ENCODE results near the gene PPP1R15B. TPM values are rescaled to one million over a fixed set of nuclear protein-coding genes. Genes with fewer than 3 reads are reported as not detected.
A peak's percentile ranks its signal among the peaks of the same experiment; 100 is the strongest.

PPP1R15B gene
- total and polyA plus RNA-seq, 8 donors, result 6.5 to 74.4 (median 31.6) TPM

DNA sequence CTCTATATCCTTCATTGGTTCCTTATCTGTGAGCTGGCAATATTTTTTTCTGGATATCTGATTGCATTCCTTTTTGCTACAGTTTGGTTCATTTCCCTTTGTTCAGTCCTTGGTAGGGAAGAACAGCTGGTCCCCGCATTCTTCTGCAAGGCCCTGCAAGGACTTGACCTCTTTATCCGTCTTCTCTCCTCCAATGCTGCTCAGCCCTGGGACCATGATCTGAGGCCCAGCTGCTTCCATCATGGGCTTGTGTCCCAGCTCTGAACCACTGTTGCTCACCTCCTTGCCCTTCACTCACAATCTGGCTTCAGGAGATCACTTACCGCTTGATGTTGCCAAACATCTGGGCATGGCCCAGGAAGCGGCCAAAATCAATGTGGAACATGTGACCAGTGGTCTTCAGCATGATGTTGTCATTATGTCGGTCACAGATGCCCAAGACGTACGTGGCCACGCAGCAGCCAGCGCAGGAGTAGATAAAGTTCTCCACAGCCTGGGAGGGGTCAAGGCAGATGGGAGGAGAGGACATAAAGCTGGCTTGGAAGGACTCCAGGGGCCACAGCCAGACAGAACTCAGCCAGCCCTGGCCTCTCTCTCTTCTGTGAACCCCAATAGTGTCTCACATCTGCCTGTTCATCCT is 22.6 kb upstream of the PPP1R15B start:
- peaks cover 12 to 57% (median 35%) of the 10 kb centered on the region in 4 donors for H3K4me1 ChIP-seq
- no peak overlapping the region for H3K4me3 ChIP-seq
- no peak for TF ChIP-seq CTCF (IDR thresholded peaks at IDR 0.05)
- TF ChIP-seq EP300 (IDR thresholded peaks at IDR 0.05), result no peak
- no peak for TF ChIP-seq POLR2A (IDR thresholded peaks at IDR 0.05)
- TF ChIP-seq POLR2AphosphoS5 (IDR thresholded peaks at IDR 0.05), result no peak
- 76 to 87% (median 81%) methylated on average over 9 of the region's 9 CpGs for WGBS, 5 donors
- H3K9me3 ChIP-seq, result no peaks in the 10 kb centered on the region
- intact Hi-C loops (cut with DNase I; ENCODE audit: low total_unique reads), result no loop called here
- H3K27me3 ChIP-seq, result no peaks in the 10 kb centered on the region
- peak overlapping the region in 2 of 5 donors; percentile 75 to 84 for H3K27ac ChIP-seq
- no peak for DNase-seq
- H3K36me3 ChIP-seq, result peaks cover 30 to 95% (median 90%) of the 10 kb centered on the region in 4 donors

GRCh38 chr1:204432708-204433107 is 21.1 kb upstream of the PPP1R15B start:
- Histone ChIP-seq H3K4me1 (peaks cover 7 to 44% (median 27%) of the 10 kb centered on the region in 4 donors), H3K4me3 (no peak overlapping the region), H3K9me3 (no peaks in the 10 kb centered on the region), H3K27me3 (no peaks in the 10 kb centered on the region), H3K27ac (peak overlapping the region in 1 of 5 donors; percentile 55), H3K36me3 (peaks cover 19 to 96% (median 90%) of the 10 kb centered on the region in 4 donors)
- TF ChIP-seq CTCF (IDR thresholded peaks at IDR 0.05), result no peak
- no peak for TF ChIP-seq POLR2AphosphoS5 (IDR thresholded peaks at IDR 0.05)
- TF ChIP-seq POLR2A (IDR thresholded peaks at IDR 0.05), result no peak
- no peak for TF ChIP-seq EP300 (IDR thresholded peaks at IDR 0.05)
- DNase-seq, result no peak
- intact Hi-C loops (cut with DNase I; ENCODE audit: low total_unique reads), result no loop called here
- WGBS, 5 donors, result 87 to 93% (median 92%) methylated on average over 2 of the region's 2 CpGs

DNA sequence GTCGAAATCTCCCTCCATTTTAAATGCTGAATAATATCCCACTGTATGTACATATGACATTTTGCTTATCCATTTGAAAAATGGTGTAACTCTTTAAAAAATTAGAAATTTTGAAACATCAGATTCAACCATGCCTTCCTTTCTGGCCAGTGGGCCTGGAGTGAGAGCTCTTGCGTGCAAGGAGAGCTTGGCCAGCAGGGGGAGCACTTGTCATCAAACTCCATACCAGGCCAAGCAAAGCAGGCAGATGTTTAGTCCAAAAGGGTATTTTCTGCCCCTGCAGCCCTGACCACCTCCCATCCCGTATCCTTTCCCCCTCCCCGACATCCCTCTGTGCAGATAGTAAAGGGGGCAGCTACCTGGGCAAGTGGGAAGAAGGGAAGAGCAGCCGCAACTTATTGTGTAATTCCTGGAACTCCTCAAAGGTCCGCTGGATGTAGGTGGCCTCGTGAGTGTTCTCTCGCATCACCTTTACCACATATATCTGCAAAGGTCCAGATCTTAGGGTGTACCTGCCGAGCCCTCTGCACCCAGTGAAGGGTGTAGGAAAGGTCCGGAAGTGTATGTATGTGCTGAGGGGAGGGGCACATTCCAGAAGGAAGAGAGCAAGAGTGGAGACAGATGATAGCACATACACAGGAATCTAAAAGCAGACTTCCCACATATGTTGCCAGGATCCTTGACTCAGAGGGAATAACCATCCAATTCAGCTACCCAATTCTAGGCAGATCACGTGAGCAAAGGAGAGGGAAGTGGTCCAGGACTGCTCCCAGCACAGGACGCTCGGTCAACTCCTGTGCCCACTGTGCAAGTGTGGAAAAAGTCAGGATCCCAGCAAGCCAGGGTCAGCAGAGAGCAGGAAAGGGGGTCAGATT is 19.9 kb upstream of the PPP1R15B start:
- peak; percentile 89 to 94 for DNase-seq
- TF ChIP-seq EP300 (IDR thresholded peaks at IDR 0.05), result no peak
- peak in 5 of 7 experiments; percentile 64 to 95 (median 88) for TF ChIP-seq CTCF (IDR thresholded peaks at IDR 0.05)
- no peaks in the 10 kb centered on the region for H3K27me3 ChIP-seq
- H3K9me3 ChIP-seq, result no peaks in the 10 kb centered on the region
- peaks cover 19 to 96% (median 91%) of the 10 kb centered on the region in 4 donors for H3K36me3 ChIP-seq
- no peak overlapping the region for H3K4me3 ChIP-seq
- peaks cover 7 to 37% (median 25%) of the 10 kb centered on the region in 4 donors for H3K4me1 ChIP-seq
- peak overlapping the region in 3 of 5 donors; percentile 23 to 55 (median 32) for H3K27ac ChIP-seq
- 54 to 58% (median 55%) methylated on average over 13 of the region's 13 CpGs for WGBS, 5 donors
- intact Hi-C loops (cut with DNase I; ENCODE audit: low total_unique reads), result no loop called here

DNA sequence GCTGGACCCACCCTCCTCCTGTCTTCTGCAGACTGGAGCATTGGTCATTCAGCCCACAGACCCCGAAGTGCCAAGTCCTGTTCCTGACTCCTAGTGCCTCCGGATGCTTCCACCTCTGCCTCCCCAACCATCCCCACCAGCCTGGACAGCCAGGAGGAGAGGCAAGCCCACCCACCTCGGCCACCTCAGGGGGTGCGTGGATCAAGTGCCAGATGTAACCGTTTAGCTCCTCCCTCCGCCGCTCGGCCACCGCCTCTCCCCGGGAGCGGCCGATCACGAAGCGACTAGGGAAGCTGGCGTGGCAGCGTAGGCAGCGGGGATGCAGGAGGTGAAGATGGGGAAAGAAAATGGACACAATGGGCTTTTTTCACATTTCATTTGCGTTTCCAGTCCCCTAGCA is 18.1 kb upstream of the PPP1R15B start:
- Histone ChIP-seq H3K4me1 (peaks cover 7 to 32% (median 12%) of the 10 kb centered on the region in 4 donors), H3K27ac (no peak overlapping the region), H3K36me3 (peaks cover 28 to 98% (median 92%) of the 10 kb centered on the region in 4 donors), H3K27me3 (no peaks in the 10 kb centered on the region), H3K9me3 (no peaks in the 10 kb centered on the region), H3K4me3 (no peak overlapping the region)
- DNase-seq, result peak in 1 of 2 donors; percentile 15
- WGBS, 5 donors, result 89 to 92% (median 90%) methylated on average over 18 of the region's 18 CpGs
- intact Hi-C loops (cut with DNase I; ENCODE audit: low total_unique reads), result no loop called here
- TF ChIP-seq POLR2A (IDR thresholded peaks at IDR 0.05), result no peak
- no peak for TF ChIP-seq POLR2AphosphoS5 (IDR thresholded peaks at IDR 0.05)
- no peak for TF ChIP-seq CTCF (IDR thresholded peaks at IDR 0.05)
- no peak for TF ChIP-seq EP300 (IDR thresholded peaks at IDR 0.05)
